Activated CD8-positive, alpha-beta memory T cell treated with anti-CD3 and anti-CD28 coated beads, Interleukin-2, amount 50 U/mL, for 48 hours (primary cell): ENCODE data around the gene DMXL1.

ENCODE experiments used
- DNase-seq: peaks from one replicate; pipeline ENCODE4 v3.0.0-alpha.2; 2020

Gene DMXL1

GRCh38 chr5:119270960-119271757, 200.3 kb downstream of the DMXL1 start:
- DNase-seq, result no peak

GRCh38 chr5:119271758-119272730, 201.2 kb downstream of the DMXL1 start:
- no peak for DNase-seq

GRCh38 chr5:119273391-119273839, 202.5 kb downstream of the DMXL1 start:
- DNase-seq, result no peak

- no peak for DNase-seq
Observed at GRCh38 chr5:119274030-119274766, 203.3 kb downstream of the DMXL1 start.

- DNase-seq, result no peak
Observed at GRCh38 chr5:119274767-119275130, 203.9 kb downstream of the DMXL1 start.

- DNase-seq, result no peak
Observed at GRCh38 chr5:119275146-119275545, 204.3 kb downstream of the DMXL1 start.

GRCh38 chr5:119275601-119276173, 204.8 kb downstream of the DMXL1 start:
- DNase-seq, result no peak

- DNase-seq, result no peak
Observed at GRCh38 chr5:119276978-119277377, 206.1 kb downstream of the DMXL1 start.

GRCh38 chr5:119279093-119279492, 208.2 kb downstream of the DMXL1 start:
- no peak for DNase-seq

GRCh38 chr5:119280380-119280779, 209.5 kb downstream of the DMXL1 start:
- no peak for DNase-seq

GRCh38 chr5:119282628-119283027, 211.7 kb downstream of the DMXL1 start:
- DNase-seq, result no peak

- DNase-seq, result no peak
Observed at GRCh38 chr5:119284031-119284430, 213.1 kb downstream of the DMXL1 start.

GRCh38 chr5:119285070-119285916, 214.4 kb downstream of the DMXL1 start:
- no peak for DNase-seq

GRCh38 chr5:119286511-119287488, 215.9 kb downstream of the DMXL1 start:
- no peak for DNase-seq

- DNase-seq, result no peak
Observed at GRCh38 chr5:119287547-119288111, 216.7 kb downstream of the DMXL1 start.

GRCh38 chr5:119288379-119289033, 217.6 kb downstream of the DMXL1 start:
- DNase-seq, result no peak

GRCh38 chr5:119289438-119290044, 218.7 kb downstream of the DMXL1 start:
- DNase-seq, result no peak

GRCh38 chr5:119290161-119290569, 219.3 kb downstream of the DMXL1 start:
- no peak for DNase-seq

GRCh38 chr5:119290607-119291006, 219.7 kb downstream of the DMXL1 start:
- DNase-seq, result no peak
